HUDEP-2 (cell line): ENCODE results near the gene NR2C1.
A peak's percentile ranks its signal among the peaks of the same experiment; 100 is the strongest.

Experiments used
- DNase-seq, 76 experiments: peaks; one replicate each; lab custom pipeline; 2025; ENCODE audit not compliant: unreplicated experiment in 76 of 76; lab: John Stamatoyannopoulos, UW

The NR2C1 gene

GRCh38 chr12:95088379-95088778, 15.0 kb upstream of the NR2C1 start:
- no peak for DNase-seq

GRCh38 chr12:95085612-95086011, 12.2 kb upstream of the NR2C1 start:
- DNase-seq: no peak

GRCh38 chr12:95083938-95084337, 10.5 kb upstream of the NR2C1 start:
- DNase-seq: no peak

GRCh38 chr12:95083471-95083870, 10.1 kb upstream of the NR2C1 start:
- DNase-seq: no peak

- no peak for DNase-seq
These were observed 3.9 kb upstream of the NR2C1 start for GRCh38 chr12:95077341-95077740.

GRCh38 chr12:95074766-95075165, 1.3 kb upstream of the NR2C1 start:
- DNase-seq: no peak

- no peak for DNase-seq
These were observed 491 bp upstream of the NR2C1 start for GRCh38 chr12:95073698-95074520.

GRCh38 chr12:95070378-95070777, 3.0 kb downstream of the NR2C1 start:
- no peak for DNase-seq

- no peak for DNase-seq
These were observed 7.1 kb downstream of the NR2C1 start for GRCh38 chr12:95066091-95066855.

- DNase-seq: no peak
These were observed 12.5 kb downstream of the NR2C1 start for GRCh38 chr12:95060951-95061350.

GRCh38 chr12:95059984-95060383, 13.4 kb downstream of the NR2C1 start:
- DNase-seq: no peak

- no peak for DNase-seq
These were observed 16.0 kb downstream of the NR2C1 start for GRCh38 chr12:95057424-95057823.

- no peak for DNase-seq
These were observed 18.4 kb downstream of the NR2C1 start for GRCh38 chr12:95055057-95055456.

GRCh38 chr12:95054206-95054605, 19.2 kb downstream of the NR2C1 start:
- DNase-seq: peak in 5 of 76 experiments; percentile 6 to 20 (median 17)

GRCh38 chr12:95051241-95051640, 22.2 kb downstream of the NR2C1 start:
- DNase-seq: peak in 14 of 76 experiments; percentile 1 to 40 (median 4)

- no peak for DNase-seq
These were observed 35.5 kb downstream of the NR2C1 start for GRCh38 chr12:95037906-95038305.

- DNase-seq: no peak
These were observed 38.7 kb downstream of the NR2C1 start for GRCh38 chr12:95034750-95035149.

- DNase-seq: no peak
These were observed 50.9 kb downstream of the NR2C1 start for GRCh38 chr12:95022477-95022876.

- DNase-seq: no peak
These were observed 55.9 kb downstream of the NR2C1 start for GRCh38 chr12:95017482-95017881.

- DNase-seq: no peak
These were observed 57.3 kb downstream of the NR2C1 start for GRCh38 chr12:95016120-95016519.

- no peak for DNase-seq
These were observed 58.9 kb downstream of the NR2C1 start for GRCh38 chr12:95014554-95014953.

GRCh38 chr12:95006206-95006605, 67.2 kb downstream of the NR2C1 start:
- DNase-seq: no peak
